IPS DF 4.7 (cell line): ENCODE results near the gene FBN1.

Source experiments
- DNase-seq: peaks from one replicate; pipeline ENCODE4 v3.0.0-alpha.2; 2013; ENCODE audit warnings: low spot score; ENCODE audit errors: extremely low read depth

The FBN1 gene

GRCh38 chr15:48373821-48374451, 271.6 kb downstream of the FBN1 start:
- DNase-seq: no peak

GRCh38 chr15:48371961-48372360, 273.5 kb downstream of the FBN1 start:
- no peak for DNase-seq

DNA sequence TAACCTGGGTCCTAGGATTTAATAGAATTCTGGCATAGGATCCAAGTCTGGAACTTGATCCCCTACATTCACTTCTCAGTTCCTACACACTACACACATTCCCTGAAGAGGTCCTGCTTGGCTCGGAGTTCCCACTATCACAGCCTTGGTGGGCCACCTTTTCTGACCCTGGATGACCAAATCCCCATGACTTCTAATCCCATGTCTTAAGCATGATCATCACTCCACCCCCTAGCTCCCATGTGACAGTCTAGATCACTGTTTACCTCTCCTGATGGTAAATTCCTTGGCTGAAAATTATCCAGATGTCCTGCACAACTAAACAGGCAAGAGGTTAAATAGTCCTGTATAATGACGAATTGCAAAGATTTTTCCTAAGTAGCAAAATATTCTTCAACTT, 274.0 kb downstream of the FBN1 start:
- DNase-seq: no peak

GRCh38 chr15:48370460-48370859, 275.0 kb downstream of the FBN1 start:
- no peak for DNase-seq

- DNase-seq: no peak
These were observed 278.0 kb downstream of the FBN1 start for GRCh38 chr15:48367483-48367882.

DNA sequence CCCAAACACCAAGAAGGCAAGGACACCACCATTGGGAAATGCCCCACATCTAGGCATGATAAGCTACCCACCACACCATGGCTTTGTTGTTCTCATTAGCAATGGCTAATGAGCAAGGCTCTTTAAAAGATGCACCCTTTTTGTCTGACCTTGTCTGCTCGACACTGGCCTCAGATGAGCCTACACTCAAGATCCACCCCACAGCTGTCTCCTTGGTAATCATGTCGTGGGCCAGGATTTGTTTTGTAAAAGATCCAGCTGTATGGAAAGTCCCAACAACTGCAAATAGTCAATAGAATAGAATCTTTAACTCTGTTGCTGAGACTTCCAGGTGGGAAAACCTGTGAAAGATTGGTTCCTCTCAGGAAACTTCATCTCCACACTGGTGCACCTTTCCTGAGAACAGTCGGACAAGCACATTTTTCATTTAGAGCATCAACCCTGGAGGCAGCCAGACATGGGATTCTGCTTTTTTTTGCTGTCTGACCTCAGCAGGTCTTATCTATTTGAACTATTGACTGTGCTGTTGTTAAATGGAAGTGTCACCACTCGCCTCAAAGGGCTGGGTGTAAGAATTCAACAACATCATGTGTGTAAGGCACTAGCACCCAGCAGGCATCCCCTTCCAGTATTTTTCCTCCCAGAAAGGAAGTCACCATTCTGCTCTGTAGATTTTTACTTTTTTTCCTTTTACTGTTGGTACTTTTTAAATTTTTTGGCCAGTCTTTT, 278.8 kb downstream of the FBN1 start:
- no peak for DNase-seq

DNA sequence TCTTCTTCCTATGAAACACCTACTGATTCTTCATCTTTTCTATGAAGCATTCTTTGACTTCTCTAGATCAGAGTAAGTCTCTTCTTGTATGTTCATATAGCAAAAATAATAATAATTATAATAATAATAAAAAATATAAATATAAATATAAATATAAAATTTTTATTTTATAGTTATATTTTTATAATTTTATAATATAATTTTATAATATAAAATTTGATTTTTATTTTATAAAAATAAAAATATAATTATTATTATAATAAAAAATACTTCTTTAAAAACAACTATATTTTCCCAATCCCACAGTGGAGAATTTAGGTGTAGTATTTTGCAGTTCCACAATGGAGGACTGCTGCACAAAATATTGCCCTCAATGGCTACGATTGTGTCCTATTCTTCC, 279.9 kb downstream of the FBN1 start:
- DNase-seq: no peak

DNA sequence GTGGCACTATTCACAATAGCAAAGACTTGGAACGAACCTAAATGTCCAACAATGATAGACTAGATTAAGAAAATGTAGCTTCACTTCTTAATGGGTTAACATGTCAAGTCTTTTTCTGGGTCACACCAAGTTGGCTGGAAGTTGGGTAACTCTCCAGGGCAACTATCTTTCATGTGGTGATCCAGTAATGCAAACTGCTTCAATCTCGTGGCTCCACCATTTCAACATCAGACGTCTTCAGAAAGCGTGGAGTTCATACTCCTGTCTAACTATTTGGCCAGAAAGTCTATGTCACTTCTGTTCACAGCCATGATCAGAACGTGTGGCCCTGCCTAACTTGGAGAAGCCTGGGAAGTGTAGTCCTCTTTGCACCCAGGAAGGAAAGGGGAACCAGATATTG, 282.0 kb downstream of the FBN1 start:
- DNase-seq: no peak

- no peak for DNase-seq
These were observed 283.8 kb downstream of the FBN1 start for GRCh38 chr15:48361685-48362084.

- no peak for DNase-seq
These were observed 284.7 kb downstream of the FBN1 start for GRCh38 chr15:48360841-48361240.
